ENCODE results near the gene FGF18.

GRCh38 chr5:171413153-171413910 lies 6.1 kb upstream of the FGF18 start:
- TF ChIP-seq, protein P1, sequence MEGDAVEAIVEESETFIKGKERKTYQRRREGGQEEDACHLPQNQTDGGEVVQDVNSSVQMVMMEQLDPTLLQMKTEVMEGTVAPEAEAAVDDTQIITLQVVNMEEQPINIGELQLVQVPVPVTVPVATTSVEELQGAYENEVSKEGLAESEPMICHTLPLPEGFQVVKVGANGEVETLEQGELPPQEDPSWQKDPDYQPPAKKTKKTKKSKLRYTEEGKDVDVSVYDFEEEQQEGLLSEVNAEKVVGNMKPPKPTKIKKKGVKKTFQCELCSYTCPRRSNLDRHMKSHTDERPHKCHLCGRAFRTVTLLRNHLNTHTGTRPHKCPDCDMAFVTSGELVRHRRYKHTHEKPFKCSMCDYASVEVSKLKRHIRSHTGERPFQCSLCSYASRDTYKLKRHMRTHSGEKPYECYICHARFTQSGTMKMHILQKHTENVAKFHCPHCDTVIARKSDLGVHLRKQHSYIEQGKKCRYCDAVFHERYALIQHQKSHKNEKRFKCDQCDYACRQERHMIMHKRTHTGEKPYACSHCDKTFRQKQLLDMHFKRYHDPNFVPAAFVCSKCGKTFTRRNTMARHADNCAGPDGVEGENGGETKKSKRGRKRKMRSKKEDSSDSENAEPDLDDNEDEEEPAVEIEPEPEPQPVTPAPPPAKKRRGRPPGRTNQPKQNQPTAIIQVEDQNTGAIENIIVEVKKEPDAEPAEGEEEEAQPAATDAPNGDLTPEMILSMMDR (IDR thresholded peaks at IDR 0.05): no peak
- no peak for TF ChIP-seq POLR2A (IDR thresholded peaks at IDR 0.05)
